H1 (cell line): ENCODE measurements around the gene CHCHD3.

Experiments
- ATF2 ChIP-seq: IDR thresholded peaks from 2 replicates; pipeline ENCODE4 v1.6.1; 2012; ENCODE audit warnings: low read length, inconsistent platforms
- CTCF ChIP-seq, 3 experiments: IDR thresholded peaks; 1 replicate in 2 of 3; 2 replicates in 1 of 3; pipeline versions ENCODE4 v1.5.1 to v1.6.1; 2011; ENCODE audit warnings: low read length in 3 of 3, mild to moderate bottlenecking in 3 of 3, inconsistent platforms in 2 of 3, low read depth in 1 of 3, moderate library complexity in 1 of 3; ENCODE audit not compliant: insufficient read depth in 1 of 3; ENCODE audit errors: control extremely low read depth in 1 of 3
- EP300 ChIP-seq, 2 experiments: IDR thresholded peaks; 1 replicate in 1 of 2; 2 replicates in 1 of 2; pipeline ENCODE4 v1.6.1; 2011 to 2012; ENCODE audit warnings: low read depth in 2 of 2, low read length in 2 of 2, mild to moderate bottlenecking in 2 of 2, borderline replicate concordance in 1 of 2, inconsistent platforms in 1 of 2, moderate library complexity in 1 of 2
- EZH2 ChIP-seq: fragments of 200-600 bp; sonication (generic); IDR thresholded peaks from 2 replicates; pipeline ENCODE4 v1.7.1; 2012; ENCODE audit warnings: low read depth, mild to moderate bottlenecking, moderate library complexity, low read length, inconsistent platforms; ENCODE audit not compliant: severe bottlenecking
- GABPA ChIP-seq: IDR thresholded peaks from 2 replicates; pipeline ENCODE4 v1.6.1; 2011; ENCODE audit warnings: mild to moderate bottlenecking, low read length, moderate library complexity, borderline replicate concordance; ENCODE audit not compliant: insufficient read depth
- POLR2A ChIP-seq, 2 experiments: IDR thresholded peaks; 1 replicate in 1 of 2; 2 replicates in 1 of 2; pipeline ENCODE4 v1.6.1; 2011; ENCODE audit warnings: low read depth in 2 of 2, low read length in 2 of 2, mild to moderate bottlenecking in 2 of 2; ENCODE audit errors: control extremely low read depth in 1 of 2
- POLR2AphosphoS5 ChIP-seq: IDR thresholded peaks from 2 replicates; pipeline ENCODE4 v1.6.1; 2011; ENCODE audit warnings: low read depth, low read length
- RNF2 ChIP-seq: fragments of 200-900, 300-1000 bp; sonication (generic); IDR thresholded peaks from 2 replicates; pipeline ENCODE4 v1.7.1; 2016; ENCODE audit warnings: borderline replicate concordance, low read depth, mild to moderate bottlenecking, antibody characterized with exemption, low read length; ENCODE audit not compliant: poor library complexity, severe bottlenecking; ENCODE audit errors: missing control alignments
- SP1 ChIP-seq: IDR thresholded peaks from 2 replicates; pipeline ENCODE4 v1.6.1; 2011; ENCODE audit warnings: low read depth, low read length
- TBP ChIP-seq: IDR thresholded peaks from 2 replicates; pipeline ENCODE4 v1.6.1; 2011; ENCODE audit warnings: low read depth, low read length, improper control_type of control experiment

GRCh38 chr7:132941905-132942304 is 140.0 kb downstream of the CHCHD3 start:
- TF ChIP-seq CTCF (IDR thresholded peaks at IDR 0.05; ENCODE audit: control extremely low read depth in 1 of 3, insufficient read depth in 1 of 3, low read depth in 1 of 3, low read length in 3 of 3) (no peak), EZH2 (no peak), EP300 (IDR thresholded peaks at IDR 0.05; ENCODE audit: borderline replicate concordance in 1 of 2, low read depth in 2 of 2, low read length in 2 of 2) (no peak), POLR2AphosphoS5 (no peak), SP1 (no peak), GABPA (no peak), ATF2 (no peak), TBP (no peak), RNF2 (no peak), POLR2A (IDR thresholded peaks at IDR 0.05; ENCODE audit: control extremely low read depth in 1 of 2, low read depth in 2 of 2, low read length in 2 of 2) (no peak)
